A204.1 (cell line): ENCODE data around the gene PHF20.
"Not testable (repeated sequence)": the region's sequence is repeated elsewhere in the genome, so short reads cannot be mapped to it uniquely, and the experiment has no call there.

Source experiments
- FAIRE-seq: peaks from 2 replicates; lab custom pipeline; 2012; peaks lifted over from hg19 to GRCh38; lab: Jason Lieb, UNC

PHF20 gene

GRCh38 chr20:35739294-35740163, 32.3 kb upstream of the PHF20 start:
- no peak for FAIRE-seq

GRCh38 chr20:35741892-35742740, 29.7 kb upstream of the PHF20 start, which contains the start of gene RBM39:
Gene RBM39 (minus strand): TSS chr20:35742260. CDS start chr20:35740874, 1,386 bp downstream.
- FAIRE-seq: peak; percentile 92

- FAIRE-seq: no peak
Measured at GRCh38 chr20:35742741-35743523, 28.9 kb upstream of the PHF20 start.

GRCh38 chr20:35743693-35744491, 27.9 kb upstream of the PHF20 start:
- no peak for FAIRE-seq

DNA sequence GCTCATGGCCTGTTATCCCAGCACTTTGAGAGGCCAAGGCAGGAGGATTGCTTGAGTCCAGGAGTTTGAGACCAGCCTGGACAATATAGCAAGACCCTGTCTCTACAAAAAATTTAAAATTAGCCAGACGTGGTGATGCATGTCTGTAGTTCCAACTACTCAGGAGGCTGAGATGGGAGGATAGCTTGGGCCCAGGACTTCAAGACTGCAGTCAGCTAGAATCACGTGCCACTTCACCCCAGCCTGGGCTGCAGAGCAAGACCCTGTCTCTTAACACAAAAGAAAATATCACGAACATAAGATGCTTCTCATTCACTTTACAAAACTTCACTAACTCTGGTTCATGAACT, 27.3 kb upstream of the PHF20 start:
- FAIRE-seq: not testable (repeated sequence)

DNA sequence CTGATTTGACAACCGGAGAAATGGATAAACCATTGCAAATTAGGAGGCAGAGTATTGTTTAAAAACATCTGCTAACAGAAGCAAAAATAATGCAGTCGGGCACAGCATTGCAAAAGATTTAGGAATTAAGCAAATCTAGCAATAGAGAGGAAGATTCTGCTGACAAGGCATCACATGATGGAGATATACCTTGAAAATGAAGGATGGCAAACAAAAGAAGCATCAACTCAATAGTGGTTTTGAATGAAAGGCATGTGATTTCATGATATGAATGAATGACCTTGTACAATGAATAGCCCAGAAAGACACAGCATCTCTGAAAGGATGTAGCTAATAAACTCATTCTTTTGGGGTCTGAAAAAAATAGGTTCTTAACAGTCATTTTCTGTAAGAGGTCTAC, 21.2 kb upstream of the PHF20 start:
- no peak for FAIRE-seq

DNA sequence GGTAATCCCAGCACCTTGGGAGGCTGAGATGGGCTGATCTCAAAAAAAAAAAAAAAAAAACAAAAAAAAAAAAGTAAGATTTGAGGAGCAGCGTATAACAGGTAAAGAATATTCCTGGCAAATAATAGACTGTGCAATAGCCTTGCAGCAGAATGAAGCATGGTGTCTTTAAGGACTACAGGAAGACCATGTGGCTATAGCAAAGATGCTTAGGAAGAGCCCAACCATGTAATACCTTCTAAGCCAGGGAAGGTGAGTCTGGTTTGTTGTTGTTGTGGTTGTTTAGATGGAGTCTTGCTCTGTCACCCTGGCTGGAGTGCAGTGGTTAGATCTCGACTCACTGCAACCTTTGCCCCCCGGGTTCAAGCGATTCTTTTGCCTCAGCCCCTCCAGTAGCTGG, 15.4 kb upstream of the PHF20 start:
- no peak for FAIRE-seq

DNA sequence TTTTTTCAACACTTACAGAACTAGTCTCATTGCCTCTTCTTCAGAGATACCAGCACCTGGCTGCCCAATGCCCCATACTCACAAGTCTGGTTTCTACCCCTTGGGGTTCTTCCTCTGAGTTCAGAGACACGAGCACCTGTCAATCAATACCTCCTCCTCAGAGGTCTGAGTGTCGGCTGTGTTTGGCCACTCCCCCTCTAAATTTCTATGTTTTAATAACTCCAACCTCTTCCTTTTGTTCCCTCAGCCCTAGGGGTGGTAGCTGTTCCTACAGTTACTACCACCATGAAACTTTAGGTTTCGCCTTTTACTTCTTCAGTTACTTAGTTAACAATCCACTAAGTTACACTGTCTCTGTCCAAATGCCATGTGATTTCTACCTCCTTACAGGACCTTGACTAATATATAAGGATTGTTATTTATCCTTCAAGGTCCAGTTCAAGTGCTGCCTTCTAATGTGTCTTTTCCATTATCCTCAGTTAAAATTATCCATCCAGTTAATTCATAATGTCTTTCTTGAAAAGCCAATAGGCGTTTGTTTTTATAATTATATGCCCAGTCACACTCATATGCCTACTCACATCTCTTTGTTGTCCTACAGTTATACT, 14.6 kb upstream of the PHF20 start:
- FAIRE-seq: no peak

DNA sequence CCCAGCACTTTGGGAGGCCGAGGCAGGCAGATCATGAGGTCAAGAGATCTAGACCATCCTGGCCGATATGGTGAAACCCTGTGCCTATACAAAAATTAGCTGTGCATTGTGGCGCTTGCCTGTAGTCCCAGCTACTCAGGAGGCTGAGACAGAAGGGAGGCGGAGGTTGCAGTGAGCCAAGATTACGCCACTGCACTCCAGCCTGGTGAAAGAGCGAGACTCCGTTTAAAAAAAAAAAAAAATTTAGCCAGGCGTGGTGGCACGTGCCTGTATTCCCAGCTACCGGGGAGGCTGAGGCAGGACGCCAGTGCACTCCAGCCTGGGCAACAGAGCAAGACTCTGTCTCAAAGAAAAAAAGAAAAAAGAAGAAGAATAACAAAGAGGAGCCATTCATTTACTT, 10.3 kb upstream of the PHF20 start:
- FAIRE-seq: not testable (repeated sequence)

GRCh38 chr20:35762461-35762860, 9.4 kb upstream of the PHF20 start:
- FAIRE-seq: no peak

DNA sequence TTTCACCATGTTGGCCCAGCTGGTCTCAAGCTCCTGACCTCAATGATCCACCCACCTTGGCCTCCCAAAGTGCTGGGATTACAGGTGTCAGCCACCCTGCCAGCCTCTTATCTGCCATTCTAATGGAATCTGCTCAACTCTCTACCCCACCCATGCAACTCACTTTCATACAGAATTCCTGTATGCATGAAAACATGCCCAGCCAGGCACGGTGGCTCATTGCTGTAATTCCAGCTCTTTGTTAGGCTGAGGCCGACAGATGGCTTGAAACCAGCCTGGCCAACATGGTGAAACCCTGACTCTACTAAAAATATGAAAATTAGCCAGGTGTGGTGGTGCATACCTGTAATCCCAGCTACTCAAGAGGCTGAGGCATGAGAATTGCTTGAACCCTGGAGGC, 6.9 kb upstream of the PHF20 start:
- not testable (repeated sequence) for FAIRE-seq

DNA sequence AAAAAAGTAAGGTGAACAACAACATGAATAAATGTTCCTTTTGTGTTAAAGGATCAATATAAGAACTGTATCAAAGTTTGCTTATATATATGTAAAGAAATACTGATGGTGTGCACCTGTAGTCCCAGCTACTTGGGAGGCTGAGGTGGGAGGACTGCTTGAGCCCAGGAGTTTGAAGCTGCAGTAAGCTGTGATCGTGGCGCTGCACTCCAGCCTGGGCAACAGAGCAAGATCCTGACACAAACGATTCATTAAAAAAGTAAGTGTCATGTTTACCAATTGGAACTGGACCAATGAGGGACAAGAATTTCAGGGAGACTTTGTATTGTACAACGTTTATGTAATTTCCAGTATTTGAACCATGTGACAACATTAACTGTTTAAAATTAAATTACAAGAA, 5.0 kb upstream of the PHF20 start:
- no peak for FAIRE-seq

- no peak for FAIRE-seq
Measured at GRCh38 chr20:35767683-35768481, 3.9 kb upstream of the PHF20 start.

DNA sequence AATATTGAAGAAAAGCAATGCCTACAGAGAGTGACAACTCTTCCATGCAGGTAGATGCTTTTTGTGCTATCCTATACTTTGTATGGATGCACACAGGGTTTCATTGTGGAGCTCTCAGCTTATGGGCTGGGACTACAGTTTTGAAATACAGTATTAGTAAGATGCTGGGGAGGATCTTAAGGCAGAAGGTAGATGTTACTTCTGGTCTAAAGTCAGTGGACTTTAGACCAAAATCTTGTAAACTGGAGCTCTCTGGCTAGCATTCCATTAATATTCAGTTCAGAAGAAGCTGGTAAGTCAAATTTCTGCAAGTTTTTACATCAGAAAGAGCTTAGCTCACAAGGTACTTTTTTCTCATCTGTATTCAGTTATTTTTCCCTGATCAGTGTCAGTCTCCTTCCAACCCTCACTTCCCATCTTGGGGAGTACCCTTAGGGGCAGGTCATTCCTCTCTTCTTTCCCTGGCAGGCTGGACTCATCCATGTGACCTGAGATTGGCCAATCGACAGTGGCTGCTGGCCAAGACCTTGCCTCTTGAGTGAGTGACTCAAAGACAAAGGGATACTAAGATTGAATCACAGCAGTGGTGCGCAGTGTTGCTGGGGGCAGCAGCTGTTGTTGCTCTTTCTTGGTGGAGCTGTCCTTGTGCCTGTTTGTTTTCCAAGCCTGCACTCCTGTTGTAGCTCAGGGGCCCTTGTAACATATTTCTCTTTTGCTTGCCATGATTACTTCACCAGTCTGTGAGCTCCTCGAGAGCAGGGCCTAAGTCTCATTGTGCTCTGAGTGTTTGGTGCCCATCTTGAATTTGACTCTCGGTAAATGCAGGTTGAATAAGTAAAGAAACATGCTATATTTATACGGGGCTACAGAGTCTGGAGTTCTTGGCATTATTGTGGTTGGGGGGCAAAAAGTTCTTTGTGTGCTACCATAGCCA, 2.8 kb upstream of the PHF20 start:
- FAIRE-seq: no peak

DNA sequence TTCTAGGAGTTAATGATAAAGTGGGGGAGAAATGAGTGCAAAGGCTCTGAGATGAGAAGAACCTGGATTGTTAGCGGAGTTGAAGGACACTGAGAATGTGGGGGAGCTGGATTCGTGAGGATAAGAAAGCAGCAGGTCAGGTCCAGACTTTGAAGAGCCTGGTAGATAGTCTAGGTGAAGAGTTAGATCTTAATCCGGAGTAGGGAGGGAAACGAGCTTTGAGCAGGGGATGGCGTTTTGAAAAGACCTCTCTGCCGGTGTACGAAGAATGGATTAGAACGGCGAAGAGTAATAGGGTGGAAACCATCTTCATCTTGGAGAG, 487 bp upstream of the PHF20 start:
- no peak for FAIRE-seq

DNA sequence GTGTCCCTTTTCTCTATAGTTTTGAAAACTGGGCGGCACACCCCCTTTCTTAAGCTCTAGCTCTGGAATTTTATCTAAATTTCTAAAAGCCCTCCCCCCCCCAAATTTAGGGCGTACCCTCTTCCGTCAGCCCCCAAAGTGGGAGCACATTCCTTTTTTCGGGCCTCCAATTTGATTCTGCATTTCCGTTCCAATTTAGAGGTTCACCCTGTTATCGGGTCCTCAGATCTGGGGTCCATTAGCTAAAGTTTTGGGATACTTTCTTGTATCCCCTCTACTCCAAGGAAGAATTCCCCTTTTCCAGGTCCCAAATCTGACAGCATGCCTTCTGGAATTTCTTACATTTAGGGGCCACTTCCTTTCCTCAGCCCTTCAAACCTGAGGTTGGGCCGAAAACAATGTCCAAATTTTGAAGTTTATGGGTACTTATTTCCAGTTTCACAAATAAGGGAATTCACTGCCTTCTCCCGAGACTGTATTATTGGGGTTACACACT, 796 bp downstream of the PHF20 start:
- no peak for FAIRE-seq

DNA sequence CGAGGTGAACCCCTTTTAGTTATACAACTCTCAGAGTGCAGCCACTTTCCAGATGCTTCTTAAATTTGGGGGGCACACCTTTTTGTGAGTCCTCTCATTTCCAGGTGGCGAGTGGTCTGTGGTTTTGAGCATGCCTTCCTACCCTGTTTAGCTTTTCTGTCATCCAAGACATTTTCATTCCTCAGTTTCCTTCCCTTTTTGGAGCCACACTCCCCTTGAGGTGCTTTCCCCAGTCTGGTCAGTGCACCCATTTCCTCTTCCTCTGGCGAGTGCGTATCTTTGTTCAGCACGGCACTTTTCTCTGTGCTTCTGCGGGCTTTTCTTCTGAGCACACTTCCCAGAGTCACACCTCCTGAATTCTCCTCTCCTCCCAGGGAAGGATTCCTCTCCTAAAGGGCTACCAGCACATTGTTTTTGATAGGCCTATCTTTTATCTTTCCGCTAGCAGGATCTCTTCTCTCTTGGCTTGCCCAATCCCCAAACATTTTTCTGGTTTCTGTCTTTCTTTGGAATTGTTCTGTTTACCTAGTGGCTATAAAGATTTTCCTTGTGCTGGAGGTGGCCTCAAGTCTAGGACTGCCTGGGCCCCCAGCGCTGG, 1.4 kb downstream of the PHF20 start:
- no peak for FAIRE-seq

- FAIRE-seq: no peak
Measured at GRCh38 chr20:35774391-35774790, 2.6 kb downstream of the PHF20 start.
